Germinal center (tissue), 1 donor: Measurements from ENCODE around the gene RND3.

ENCODE experiments used
- DNase-seq: peaks from one replicate; pipeline ENCODE4 v3.0.0; 2012; ENCODE audit warnings: mixed read lengths, low spot score

RND3 gene

GRCh38 chr2:150491943-150492342, 4.5 kb upstream of the RND3 start:
- DNase-seq, result no peak

GRCh38 chr2:150491430-150491829, 4.0 kb upstream of the RND3 start:
- DNase-seq, result no peak

- no peak for DNase-seq
Measured at GRCh38 chr2:150490466-150490865, 3.0 kb upstream of the RND3 start.

- DNase-seq, result no peak
Measured at GRCh38 chr2:150486539-150487484, 655 bp downstream of the RND3 start.

- DNase-seq, result no peak
Measured at GRCh38 chr2:150485871-150486538, 1.5 kb downstream of the RND3 start.

GRCh38 chr2:150485114-150485870, 2.2 kb downstream of the RND3 start:
- DNase-seq, result peak; percentile 5

DNA sequence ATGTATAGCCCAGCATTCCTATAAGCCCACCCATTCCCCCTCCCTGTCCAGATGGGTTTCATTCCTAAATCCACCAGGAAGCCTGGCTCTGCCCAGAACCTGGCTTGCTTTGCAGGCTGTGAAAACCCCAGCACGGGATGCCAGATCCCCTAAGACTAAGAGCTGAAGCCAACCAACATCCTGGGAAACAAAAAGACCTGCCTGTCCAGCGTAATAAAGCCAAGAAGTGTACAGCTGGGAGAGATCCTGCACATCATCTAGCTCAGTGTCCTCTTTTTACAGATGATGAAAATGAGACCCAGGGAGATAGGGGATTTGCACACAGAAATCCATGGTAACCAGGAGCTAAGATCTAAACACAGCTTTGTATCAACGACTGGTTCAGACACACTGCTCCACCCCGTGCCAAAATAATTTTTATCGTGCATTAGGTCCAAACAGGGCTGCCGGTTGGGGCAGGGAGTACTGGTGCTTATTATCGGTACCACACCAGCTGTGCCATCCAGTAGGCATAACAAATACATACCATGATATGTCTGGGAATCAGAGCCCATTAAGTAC, 2.9 kb downstream of the RND3 start:
- DNase-seq, result no peak

DNA sequence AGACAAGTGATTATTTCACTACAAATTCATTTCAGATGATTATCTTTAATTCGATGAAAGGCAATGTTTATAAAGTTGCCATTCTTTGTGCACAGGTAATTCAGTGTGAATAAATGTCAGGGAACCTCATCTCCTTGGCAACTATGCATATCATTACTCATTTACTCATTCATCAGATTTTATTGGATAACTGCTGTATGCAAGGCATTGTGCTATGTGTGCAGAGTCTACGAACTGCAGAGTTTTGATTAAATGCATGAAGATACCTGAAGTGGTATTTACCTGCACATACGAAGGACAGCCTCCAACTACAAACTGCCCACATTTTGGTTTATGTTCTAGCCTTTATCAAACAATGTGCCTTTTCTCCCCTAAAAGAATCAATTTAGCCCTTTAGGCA, 3.5 kb downstream of the RND3 start:
- no peak for DNase-seq

DNA sequence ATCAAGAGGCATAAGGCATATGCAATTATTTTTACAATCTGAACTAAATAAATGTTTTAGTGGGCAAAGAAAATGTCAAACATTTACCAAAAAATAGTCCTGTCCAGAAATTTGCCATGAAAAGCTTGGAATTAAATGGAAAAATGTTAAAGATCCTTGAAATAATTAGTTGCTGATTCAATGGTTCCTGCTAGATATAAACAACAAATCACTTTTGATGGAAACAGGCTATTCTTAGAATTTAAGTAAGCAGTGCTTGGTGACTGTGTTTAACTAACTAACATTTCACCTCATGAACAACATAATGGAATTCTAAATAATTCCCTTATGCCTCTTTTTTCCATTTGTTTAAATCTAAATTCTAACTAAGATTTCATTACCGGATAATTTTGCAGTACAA, 3.9 kb downstream of the RND3 start:
- no peak for DNase-seq

DNA sequence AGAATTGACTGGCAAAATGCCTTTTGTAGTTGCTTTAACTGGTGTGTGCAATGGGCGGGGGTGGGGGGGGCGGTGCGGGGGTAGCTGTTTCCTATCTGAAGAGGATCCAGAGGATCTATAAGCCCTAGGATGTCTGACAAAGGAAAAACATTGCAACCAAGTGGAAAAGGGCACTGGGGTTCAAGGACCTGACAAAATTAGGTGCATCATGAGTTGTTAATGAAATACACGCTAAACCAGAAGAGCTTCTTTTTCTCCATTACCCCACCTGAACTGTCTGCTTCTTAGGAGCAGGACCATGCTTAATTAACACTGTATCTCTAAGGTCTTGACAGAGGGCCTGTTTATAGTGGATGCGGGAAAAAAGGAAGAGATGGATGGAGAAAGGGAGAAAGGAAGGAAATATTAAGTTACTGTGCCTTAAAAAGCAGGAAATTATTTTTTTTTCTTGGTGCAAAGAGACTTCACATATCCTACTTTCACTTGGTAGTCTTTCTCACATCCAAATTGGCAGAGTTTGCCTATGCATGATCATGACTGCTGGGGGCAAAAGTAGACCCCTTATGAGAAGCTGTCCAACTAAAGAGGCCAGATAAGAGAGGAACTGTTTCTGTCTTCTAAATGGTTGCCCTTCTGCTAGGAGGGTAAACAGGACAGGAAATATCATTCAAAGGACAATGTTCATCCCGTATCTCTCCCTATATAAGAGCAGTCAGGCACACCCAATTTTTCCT, 4.6 kb downstream of the RND3 start:
- DNase-seq, result no peak

GRCh38 chr2:150482111-150482510, 5.4 kb downstream of the RND3 start:
- no peak for DNase-seq

DNA sequence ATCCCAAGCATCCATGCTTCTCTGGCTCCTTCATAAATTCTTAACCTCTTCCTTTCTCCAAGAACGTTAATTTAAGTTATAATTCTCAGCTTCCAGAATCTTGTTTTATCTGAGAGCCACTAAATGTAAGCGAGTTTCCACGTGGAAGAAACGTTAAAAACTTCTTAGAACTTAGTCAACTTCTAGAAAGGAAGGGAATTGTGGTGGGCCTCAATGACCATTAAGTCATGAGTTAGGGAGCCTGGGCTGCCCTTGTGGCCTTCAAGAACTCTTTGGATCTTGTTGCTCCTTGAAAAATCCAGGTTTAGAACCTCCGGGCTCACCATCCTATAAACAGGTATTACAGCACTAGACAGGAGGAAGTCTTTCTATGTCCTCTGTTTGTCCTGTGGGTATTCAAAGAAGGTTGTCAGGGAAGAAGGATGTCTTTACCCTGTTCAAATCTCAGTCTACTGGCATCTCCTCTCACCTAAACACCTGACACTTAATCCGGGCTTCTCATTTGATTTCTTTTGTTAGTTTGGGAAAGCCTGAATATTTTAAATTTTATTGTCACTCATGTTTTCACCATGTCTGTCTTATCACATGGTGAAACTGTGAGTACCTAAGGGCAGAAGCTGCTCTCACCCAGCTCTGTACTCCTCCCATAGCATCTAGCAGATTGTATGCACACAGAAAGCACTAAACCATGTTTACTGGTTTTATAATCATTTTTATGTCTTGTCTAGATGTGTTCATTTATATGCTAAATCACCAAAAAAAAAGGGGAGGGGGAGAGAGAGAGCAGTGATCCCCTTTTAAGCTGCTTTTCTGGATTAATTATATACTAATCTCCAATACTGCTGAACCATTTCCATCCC, 6.3 kb downstream of the RND3 start:
- no peak for DNase-seq

DNA sequence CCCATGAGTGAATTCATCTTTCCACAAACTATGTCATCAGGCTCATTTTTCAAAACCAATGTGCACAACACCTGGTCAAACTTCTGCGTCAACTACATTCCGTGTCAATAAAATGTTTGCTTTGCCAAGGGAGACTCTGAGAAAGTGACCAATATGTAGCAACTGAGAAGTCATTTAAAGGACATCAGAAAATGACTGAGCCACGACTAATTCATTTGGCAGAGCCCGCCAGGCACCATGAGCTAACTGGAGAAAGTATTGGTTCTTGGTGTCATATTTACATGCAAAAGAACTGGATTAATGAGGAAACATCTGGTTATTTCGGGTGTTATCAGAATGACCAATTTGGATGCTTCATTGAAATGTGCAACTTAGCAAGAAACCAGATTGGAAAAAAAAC, 7.2 kb downstream of the RND3 start:
- DNase-seq, result no peak

- DNase-seq, result no peak
Measured at GRCh38 chr2:150479075-150479915, 8.2 kb downstream of the RND3 start.

GRCh38 chr2:150478200-150478974, 9.1 kb downstream of the RND3 start:
- DNase-seq, result no peak

DNA sequence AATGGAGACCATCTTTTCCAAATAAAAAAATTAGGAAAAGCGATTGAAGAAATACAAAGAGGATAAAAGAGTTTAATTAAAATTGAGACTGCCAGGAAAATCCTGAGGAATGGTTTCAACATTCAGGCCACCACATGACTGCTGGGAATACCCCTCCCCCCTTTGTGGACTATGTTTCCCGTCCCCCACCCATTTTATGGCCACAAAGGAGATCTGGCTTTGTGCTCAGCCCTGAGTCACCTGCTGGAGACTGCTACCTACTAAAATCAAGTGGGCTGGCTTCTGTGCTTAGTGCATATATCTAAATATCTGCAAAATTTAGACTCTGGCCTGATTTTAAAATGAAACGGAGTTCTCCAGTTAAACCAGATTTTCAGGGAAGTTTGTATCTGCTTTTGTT, 10.1 kb downstream of the RND3 start:
- DNase-seq, result no peak

- DNase-seq, result no peak
Measured at GRCh38 chr2:150476809-150477302, 10.6 kb downstream of the RND3 start.

DNA sequence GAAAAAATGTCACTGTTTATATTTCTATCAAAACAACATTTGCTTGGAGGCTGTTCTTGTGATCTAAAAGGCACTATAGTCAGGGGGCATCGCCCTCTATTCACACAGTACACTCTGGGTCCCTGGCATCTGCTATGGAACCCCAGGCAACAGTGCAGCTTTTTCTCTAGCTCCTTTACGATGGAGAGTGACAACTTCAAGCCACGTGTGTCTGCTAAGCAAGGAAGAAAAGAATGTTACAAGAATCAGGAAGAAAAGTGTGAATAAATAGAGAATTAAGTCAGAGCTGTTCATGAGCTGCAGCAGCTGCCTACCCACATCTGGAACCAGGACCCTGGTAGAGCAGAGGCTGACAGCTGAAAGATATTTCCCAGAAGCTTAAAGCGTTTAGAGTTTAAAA, 11.2 kb downstream of the RND3 start:
- no peak for DNase-seq
